ENCODE measurements around the gene CAPSL.

DNA sequence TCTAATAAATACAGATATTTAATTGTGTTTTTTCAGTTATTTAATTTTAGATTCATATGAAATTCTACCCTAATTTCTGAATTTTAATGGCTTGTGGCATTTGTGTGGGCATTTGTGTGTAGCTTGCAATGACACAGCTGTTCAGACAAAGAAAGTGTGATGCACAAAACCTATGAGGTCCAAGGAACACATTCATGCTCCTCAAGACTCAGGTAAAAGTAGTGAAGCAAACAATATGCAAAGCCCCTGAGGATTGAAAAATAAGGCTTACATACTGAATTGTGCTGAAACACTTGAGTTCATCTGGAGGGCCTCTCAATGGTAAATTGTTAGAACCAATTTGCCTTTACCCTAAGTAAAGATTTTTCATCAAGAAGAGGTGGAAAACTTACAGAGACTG lies 53.6 kb downstream of the CAPSL start:
- no peak for TF ChIP-seq POLR2A (IDR thresholded peaks at IDR 0.05)
- TF ChIP-seq, protein P1, sequence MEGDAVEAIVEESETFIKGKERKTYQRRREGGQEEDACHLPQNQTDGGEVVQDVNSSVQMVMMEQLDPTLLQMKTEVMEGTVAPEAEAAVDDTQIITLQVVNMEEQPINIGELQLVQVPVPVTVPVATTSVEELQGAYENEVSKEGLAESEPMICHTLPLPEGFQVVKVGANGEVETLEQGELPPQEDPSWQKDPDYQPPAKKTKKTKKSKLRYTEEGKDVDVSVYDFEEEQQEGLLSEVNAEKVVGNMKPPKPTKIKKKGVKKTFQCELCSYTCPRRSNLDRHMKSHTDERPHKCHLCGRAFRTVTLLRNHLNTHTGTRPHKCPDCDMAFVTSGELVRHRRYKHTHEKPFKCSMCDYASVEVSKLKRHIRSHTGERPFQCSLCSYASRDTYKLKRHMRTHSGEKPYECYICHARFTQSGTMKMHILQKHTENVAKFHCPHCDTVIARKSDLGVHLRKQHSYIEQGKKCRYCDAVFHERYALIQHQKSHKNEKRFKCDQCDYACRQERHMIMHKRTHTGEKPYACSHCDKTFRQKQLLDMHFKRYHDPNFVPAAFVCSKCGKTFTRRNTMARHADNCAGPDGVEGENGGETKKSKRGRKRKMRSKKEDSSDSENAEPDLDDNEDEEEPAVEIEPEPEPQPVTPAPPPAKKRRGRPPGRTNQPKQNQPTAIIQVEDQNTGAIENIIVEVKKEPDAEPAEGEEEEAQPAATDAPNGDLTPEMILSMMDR (IDR thresholded peaks at IDR 0.05): no peak

All from testis (tissue), 2 donors.